ENCODE measurements around the gene UBE3A.

The UBE3A gene

GRCh38 chr15:25438601-25439368 is at the start of gene UBE3A:
Gene UBE3A, minus strand, starts transcription at chr15:25439024. Its CDS starts 29,917 bp downstream, at chr15:25409107.
- H3K4me1 Mint-ChIP-seq: peaks cover 16 to 24% of the 10 kb centered on the region in 2 donors
- H3K36me3 Mint-ChIP-seq: peaks cover 4 to 20% of the 10 kb centered on the region in 2 donors
- H3K4me3 Mint-ChIP-seq: peak within 1 kb of the TSS; percentile 90 to 92
- H3K27me3 Mint-ChIP-seq: no peaks in the 10 kb centered on the region
- ATAC-seq (replicated peaks) (peak; percentile 89 to 91), DNase-seq (peak; percentile 90)
- peaks cover 0 to 2% of the 10 kb centered on the region in 2 donors for H3K9me3 Mint-ChIP-seq
- H3K27ac Mint-ChIP-seq: peak within 1 kb of the TSS; percentile 95

- Mint-ChIP-seq H3K9me3 (peaks cover 6 to 9% of the 10 kb centered on the region in 2 donors), H3K4me1 (no peaks in the 10 kb centered on the region), H3K36me3 (peaks cover 3 to 4% of the 10 kb centered on the region in 2 donors), H3K27ac (no peak overlapping the region), H3K4me3 (no peak overlapping the region), H3K27me3 (no peaks in the 10 kb centered on the region)
- DNase-seq (no peak), ATAC-seq (replicated peaks) (no peak)
Measured at GRCh38 chr15:25487226-25487884, 48.5 kb upstream of the UBE3A start.

- ATAC-seq (replicated peaks): no peak
- no peaks in the 10 kb centered on the region for H3K27me3 Mint-ChIP-seq
- H3K27ac Mint-ChIP-seq: no peak overlapping the region
Measured at GRCh38 chr15:25486051-25486450, 47.2 kb upstream of the UBE3A start.

GRCh38 chr15:25481208-25481859 is 42.5 kb upstream of the UBE3A start:
- Mint-ChIP-seq H3K27me3 (peaks cover 0 to 9% of the 10 kb centered on the region in 2 donors), H3K36me3 (no peaks in the 10 kb centered on the region), H3K9me3 (peaks cover 0 to 4% of the 10 kb centered on the region in 2 donors), H3K4me1 (no peaks in the 10 kb centered on the region), H3K27ac (no peak overlapping the region), H3K4me3 (no peak overlapping the region)
- ATAC-seq (replicated peaks) (no peak), DNase-seq (no peak)

More at GRCh38 chr15:25486051-25486450, 47.2 kb upstream of the UBE3A start:
- Mint-ChIP-seq H3K4me1 (no peaks in the 10 kb centered on the region), H3K36me3 (peaks cover 3 to 4% of the 10 kb centered on the region in 2 donors), H3K4me3 (no peak overlapping the region), H3K9me3 (peaks cover 7 to 9% of the 10 kb centered on the region in 2 donors)
- no peak for DNase-seq

GRCh38 chr15:25478313-25478712 is 39.5 kb upstream of the UBE3A start:
- ATAC-seq (replicated peaks): no peak
- peaks cover 0 to under 1% of the 10 kb centered on the region in 2 donors for H3K36me3 Mint-ChIP-seq
- H3K9me3 Mint-ChIP-seq: peaks cover 1 to 4% of the 10 kb centered on the region in 2 donors
- no peak for DNase-seq
- H3K4me3 Mint-ChIP-seq: no peak overlapping the region
- no peaks in the 10 kb centered on the region for H3K4me1 Mint-ChIP-seq
- H3K27ac Mint-ChIP-seq: no peak overlapping the region
- peaks cover 0 to 9% of the 10 kb centered on the region in 2 donors for H3K27me3 Mint-ChIP-seq

GRCh38 chr15:25477816-25478215 is 39.0 kb upstream of the UBE3A start:
- Mint-ChIP-seq H3K36me3 (peaks cover 5 to 6% of the 10 kb centered on the region in 2 donors), H3K27ac (no peak overlapping the region), H3K4me1 (no peaks in the 10 kb centered on the region), H3K27me3 (peaks cover 0 to 9% of the 10 kb centered on the region in 2 donors), H3K4me3 (no peak overlapping the region), H3K9me3 (peaks cover 6 to 9% of the 10 kb centered on the region in 2 donors)
- ATAC-seq (replicated peaks) (no peak), DNase-seq (no peak)

GRCh38 chr15:25474251-25474650 is 35.4 kb upstream of the UBE3A start:
- DNase-seq (no peak), ATAC-seq (replicated peaks) (no peak)
- H3K4me3 Mint-ChIP-seq: no peak overlapping the region
- H3K36me3 Mint-ChIP-seq: peaks cover 5 to 10% of the 10 kb centered on the region in 2 donors
- H3K4me1 Mint-ChIP-seq: no peaks in the 10 kb centered on the region
- peaks cover 19 to 27% of the 10 kb centered on the region in 2 donors for H3K9me3 Mint-ChIP-seq
- no peak overlapping the region for H3K27ac Mint-ChIP-seq
- H3K27me3 Mint-ChIP-seq: no peaks in the 10 kb centered on the region

GRCh38 chr15:25470230-25470629 is 31.4 kb upstream of the UBE3A start:
- ATAC-seq (replicated peaks) (no peak), DNase-seq (no peak)
- H3K27me3 Mint-ChIP-seq: no peaks in the 10 kb centered on the region
- no peaks in the 10 kb centered on the region for H3K4me1 Mint-ChIP-seq
- peaks cover 28 to 39% of the 10 kb centered on the region in 2 donors for H3K9me3 Mint-ChIP-seq
- peaks cover 9 to 20% of the 10 kb centered on the region in 2 donors for H3K36me3 Mint-ChIP-seq
- no peak overlapping the region for H3K4me3 Mint-ChIP-seq
- H3K27ac Mint-ChIP-seq: no peak overlapping the region

GRCh38 chr15:25469377-25469776 is 30.6 kb upstream of the UBE3A start:
- no peaks in the 10 kb centered on the region for H3K4me1 Mint-ChIP-seq
- H3K27me3 Mint-ChIP-seq: no peaks in the 10 kb centered on the region
- H3K9me3 Mint-ChIP-seq: peaks cover 28 to 39% of the 10 kb centered on the region in 2 donors
- DNase-seq (no peak), ATAC-seq (replicated peaks) (no peak)
- H3K4me3 Mint-ChIP-seq: no peak overlapping the region
- peaks cover 9 to 20% of the 10 kb centered on the region in 2 donors for H3K36me3 Mint-ChIP-seq
- H3K27ac Mint-ChIP-seq: no peak overlapping the region

- Mint-ChIP-seq H3K4me3 (no peak overlapping the region), H3K9me3 (peaks cover 31 to 39% of the 10 kb centered on the region in 2 donors), H3K36me3 (peaks cover 9 to 20% of the 10 kb centered on the region in 2 donors), H3K27ac (no peak overlapping the region), H3K4me1 (no peaks in the 10 kb centered on the region), H3K27me3 (no peaks in the 10 kb centered on the region)
- ATAC-seq (replicated peaks) (no peak), DNase-seq (no peak)
Measured at GRCh38 chr15:25468611-25469010, 29.8 kb upstream of the UBE3A start.

- Mint-ChIP-seq H3K27ac (no peak overlapping the region), H3K4me1 (no peaks in the 10 kb centered on the region), H3K4me3 (no peak overlapping the region), H3K36me3 (peaks cover 4 to 10% of the 10 kb centered on the region in 2 donors), H3K27me3 (no peaks in the 10 kb centered on the region), H3K9me3 (peaks cover 15 to 16% of the 10 kb centered on the region in 2 donors)
- DNase-seq (no peak), ATAC-seq (replicated peaks) (no peak)
Measured at GRCh38 chr15:25465835-25466234, 27.0 kb upstream of the UBE3A start.

- Mint-ChIP-seq H3K9me3 (peaks cover 12 to 13% of the 10 kb centered on the region in 2 donors), H3K27me3 (no peaks in the 10 kb centered on the region), H3K27ac (no peak overlapping the region), H3K4me1 (no peaks in the 10 kb centered on the region), H3K4me3 (no peak overlapping the region), H3K36me3 (peaks cover 4 to 10% of the 10 kb centered on the region in 2 donors)
- no peak for ATAC-seq (replicated peaks)
- DNase-seq: no peak
Measured at GRCh38 chr15:25464784-25465183, 26.0 kb upstream of the UBE3A start.

GRCh38 chr15:25464383-25464782 is 25.6 kb upstream of the UBE3A start:
- Mint-ChIP-seq H3K4me3 (no peak overlapping the region), H3K4me1 (no peaks in the 10 kb centered on the region), H3K9me3 (peaks cover 12 to 13% of the 10 kb centered on the region in 2 donors), H3K27ac (no peak overlapping the region), H3K27me3 (no peaks in the 10 kb centered on the region), H3K36me3 (peaks cover 4 to 10% of the 10 kb centered on the region in 2 donors)
- ATAC-seq (replicated peaks) (no peak), DNase-seq (no peak)

GRCh38 chr15:25456196-25456595 is 17.4 kb upstream of the UBE3A start:
- DNase-seq (no peak), ATAC-seq (replicated peaks) (no peak)
- Mint-ChIP-seq H3K27me3 (no peaks in the 10 kb centered on the region), H3K9me3 (peaks cover 1 to 5% of the 10 kb centered on the region in 2 donors), H3K36me3 (peaks cover 3% of the 10 kb centered on the region in 2 donors), H3K4me1 (no peaks in the 10 kb centered on the region), H3K4me3 (no peak overlapping the region), H3K27ac (no peak overlapping the region)
